Measurements from ENCODE around the gene PPL.
"Not testable (repeated sequence)": the region's sequence is repeated elsewhere in the genome, so short reads cannot be mapped to it uniquely, and the experiment has no call there.

The PPL gene

DNA sequence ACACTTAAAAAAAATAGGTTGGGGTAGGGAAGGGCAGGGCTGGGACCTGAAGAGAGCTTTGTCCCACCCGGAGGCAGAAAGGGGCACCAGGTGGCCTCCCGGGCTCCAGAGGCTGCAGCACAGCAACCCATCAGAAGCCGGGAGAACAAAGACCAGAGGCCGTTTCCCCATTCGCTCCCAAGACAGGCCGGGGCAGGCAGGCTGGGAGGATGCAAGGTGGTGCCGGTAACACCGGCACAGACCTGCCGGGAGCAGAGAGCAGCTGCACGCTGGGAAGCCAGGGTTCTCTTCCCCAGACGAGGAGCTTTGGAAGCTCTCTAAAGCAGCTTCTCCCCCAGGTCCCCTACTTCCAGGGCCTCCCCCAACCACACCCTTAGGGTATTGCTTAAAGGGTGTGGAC, 5.6 kb downstream of the PPL start:
- DNase-seq = no peak

DNA sequence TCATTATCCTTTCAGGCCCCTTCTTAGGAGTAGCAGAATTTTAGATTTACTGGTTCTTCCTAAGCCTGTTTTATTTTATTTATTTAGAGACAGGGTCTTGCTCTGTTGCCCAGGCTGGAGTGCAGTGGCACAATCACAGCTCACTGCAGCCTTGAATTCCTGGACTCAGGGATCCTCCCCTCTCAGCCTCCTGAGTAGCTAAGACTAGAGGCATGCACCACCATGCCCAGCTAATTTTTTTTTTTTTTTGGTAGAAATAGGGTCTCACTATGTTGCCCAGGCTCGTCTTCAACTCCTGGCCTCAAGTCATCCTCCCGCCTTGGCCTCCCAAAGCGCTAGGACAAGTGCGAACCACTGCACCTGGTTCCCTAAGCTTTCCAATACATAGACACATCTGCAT, 7.3 kb downstream of the PPL start:
- not testable (repeated sequence) for DNase-seq

DNA sequence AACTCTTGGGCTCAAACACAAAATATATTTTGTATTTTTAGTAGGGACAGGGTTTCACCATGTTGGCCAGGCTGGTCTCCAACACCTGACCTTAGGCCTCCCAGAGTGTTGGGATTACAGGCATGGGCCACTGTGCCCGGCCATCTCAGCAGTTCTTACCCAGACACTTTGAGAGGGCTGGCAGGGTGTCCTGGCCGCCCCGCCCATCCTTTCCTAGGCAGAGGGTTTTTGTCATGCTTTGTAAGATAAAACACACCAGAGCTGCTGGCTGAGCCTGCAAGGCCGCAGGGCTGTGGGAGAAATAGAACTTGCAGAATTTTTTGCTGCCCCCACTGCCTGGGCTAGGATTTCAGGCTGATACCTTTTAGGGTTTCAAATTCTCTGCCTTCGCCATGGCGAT, 8.7 kb downstream of the PPL start:
- DNase-seq = no peak

DNA sequence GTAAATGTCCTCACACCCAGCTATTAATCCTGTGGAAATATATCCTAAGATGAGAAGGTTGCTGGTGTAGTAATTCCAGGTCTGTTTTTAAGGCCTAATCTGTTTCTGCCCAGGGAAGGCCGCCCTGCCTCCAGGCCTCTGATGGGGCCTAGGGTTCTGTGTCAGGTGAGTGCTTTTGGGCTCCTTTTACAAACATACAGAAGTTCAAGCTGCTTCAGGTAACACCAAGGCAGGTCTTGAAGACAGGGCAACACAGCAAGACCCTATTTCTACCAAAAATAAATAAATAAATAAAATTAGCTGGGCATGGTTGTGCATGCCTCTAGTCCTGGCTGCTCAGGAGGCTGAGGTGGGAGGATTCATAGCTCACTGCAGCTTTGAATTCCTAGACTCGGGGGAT, 9.3 kb downstream of the PPL start:
- no peak for DNase-seq

DNA sequence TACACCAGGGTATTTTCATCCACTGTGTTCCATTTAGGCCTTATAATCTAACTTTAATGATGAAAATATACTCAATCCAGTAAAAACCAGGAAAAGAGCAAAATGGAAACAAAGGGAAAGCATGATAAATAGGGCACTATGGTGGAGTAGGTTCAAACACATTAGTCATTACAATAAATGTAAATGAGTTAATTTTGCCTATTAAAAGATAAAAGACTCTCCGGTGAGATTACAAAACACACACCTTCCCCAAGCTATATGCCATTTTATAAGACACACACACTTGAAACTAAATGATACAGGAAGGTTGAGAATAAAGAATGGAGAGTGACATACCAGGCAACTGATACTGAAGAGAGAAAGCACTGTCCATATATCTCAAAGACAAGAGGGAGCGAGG, 10.0 kb downstream of the PPL start:
- DNase-seq = no peak

DNA sequence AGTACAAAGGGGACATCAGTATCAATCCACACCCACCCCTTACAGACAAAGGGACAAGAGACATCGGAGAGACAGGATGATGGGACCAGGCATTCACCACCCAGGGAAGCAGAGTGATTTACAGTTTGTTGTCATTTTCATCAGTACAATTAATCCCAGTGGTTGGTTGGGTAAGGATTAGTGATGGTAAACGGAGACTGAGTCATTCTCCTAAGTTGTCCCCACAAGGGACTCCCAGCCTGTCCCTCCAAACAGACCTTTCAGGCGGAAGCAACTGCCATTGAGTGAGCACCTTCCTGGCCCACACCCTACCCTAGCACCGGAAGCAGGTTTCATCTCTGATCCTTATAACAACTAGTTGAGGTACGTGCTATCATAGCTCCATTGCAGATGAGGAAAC, 11.2 kb downstream of the PPL start:
- no peak for DNase-seq

DNA sequence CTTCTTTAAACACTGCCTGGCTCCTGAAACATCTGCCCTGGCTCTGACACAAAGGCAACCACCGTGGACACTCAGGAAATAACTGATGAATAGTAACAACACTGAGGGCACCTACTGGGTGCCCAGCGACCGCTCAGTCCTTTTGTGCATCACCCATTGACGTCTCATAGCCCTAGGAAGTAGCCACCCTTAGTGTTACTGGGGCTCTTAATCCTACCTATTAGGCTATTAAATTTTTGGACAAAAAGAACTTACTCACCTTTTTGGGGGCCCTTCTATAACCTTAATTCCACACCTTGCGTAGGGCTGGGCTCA, 11.7 kb downstream of the PPL start:
- no peak for DNase-seq

DNA sequence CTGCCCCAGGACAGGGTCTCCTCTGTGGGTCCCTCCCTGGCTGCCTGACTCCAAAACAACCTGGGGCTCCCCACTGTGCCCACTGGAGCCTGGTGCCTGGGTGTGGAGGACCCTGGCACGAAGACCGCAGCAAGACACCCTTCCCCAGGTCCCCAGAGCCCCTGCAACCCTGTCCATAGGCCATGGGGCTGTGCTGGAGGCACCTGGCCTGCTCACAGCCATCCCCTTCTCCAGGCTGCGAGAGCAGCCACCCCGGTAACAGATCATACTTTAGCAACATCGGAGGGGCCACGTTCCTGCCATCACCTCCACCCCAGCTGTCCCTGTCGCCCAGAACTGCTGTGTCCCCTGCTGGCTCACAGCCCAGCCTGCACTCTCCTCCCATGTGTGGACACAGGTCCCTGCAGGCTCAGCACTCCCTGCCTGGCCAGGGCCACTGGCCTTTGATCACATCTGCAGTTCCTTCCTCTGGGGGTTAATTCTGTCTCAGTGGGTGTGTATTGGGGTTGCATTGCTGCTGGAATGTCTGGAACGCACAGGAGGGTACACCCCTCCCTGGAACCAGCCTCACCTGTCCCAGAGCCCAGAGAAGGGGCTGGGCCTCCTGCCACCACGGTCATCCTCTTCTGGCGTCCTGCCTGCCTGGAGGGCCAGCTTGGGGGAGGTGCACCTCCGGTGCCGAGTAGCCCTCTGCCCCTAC, 12.2 kb downstream of the PPL start:
- DNase-seq = no peak

DNA sequence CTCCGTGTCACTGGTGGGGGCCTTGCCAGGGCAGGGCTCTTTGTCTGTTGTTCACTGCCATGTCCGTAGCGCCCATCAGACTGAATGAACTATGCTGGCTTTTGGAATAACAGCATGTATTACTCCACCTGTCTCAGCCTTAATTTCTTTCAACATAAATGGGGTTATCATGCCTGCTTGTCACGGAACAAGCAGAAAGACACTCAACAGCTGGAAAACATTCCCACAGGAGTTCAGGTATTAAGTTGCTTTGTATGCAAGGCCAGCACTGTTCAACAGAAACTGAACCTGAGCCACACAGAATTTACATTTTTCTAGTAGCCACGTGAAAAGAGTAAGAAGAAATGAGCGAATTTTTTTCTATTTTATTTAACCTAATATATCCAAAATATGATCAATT, 13.1 kb downstream of the PPL start:
- no peak for DNase-seq

DNA sequence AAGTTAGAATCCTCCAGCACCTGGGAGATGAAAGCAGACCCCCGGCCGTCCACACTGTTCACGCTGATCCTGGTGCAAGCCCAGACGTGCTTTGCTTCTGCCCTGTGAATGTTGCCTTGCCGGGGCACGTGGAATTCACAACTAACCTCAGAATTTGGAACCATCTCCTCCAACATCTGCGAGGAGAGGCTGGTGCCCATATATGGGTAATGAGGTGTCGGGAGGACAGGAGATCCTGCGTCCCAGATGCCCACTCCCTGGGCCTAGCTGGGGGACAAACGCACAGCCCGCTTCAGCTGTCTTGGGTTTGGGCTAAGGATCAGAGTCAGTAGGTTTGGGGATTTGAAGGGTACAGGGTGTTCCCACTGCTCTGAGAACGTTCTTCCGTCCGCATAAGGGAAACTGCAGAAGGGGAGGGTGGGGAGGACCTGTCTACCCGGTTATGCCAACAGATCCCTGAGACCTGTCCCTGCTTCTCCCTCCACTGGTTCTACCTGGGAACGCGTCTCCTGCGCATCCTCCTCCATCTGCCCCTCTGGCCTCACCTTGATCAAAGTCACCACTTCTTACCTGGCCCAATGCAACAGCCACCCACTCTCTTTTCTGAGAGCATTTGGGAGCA, 14.1 kb downstream of the PPL start:
- no peak for DNase-seq

DNA sequence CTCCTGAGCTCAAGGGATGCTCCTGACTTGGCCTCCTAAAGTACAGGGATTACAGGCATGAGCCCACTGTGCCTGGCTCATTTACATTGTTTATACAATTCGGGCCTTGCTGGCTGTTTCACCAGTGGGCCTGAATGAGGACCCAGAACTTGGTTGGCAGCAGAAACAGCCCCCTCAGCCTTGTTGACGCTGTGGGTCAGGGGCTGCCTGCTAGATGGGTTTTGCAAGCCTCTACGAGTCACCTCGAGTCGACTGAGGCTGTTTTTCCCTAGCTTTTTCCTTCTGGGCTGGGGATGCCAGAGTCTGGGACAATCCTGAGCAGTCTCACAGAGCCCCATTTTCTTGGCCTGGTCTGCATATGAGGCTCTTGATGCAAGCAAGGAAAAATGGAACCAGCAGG, 16.1 kb downstream of the PPL start:
- DNase-seq = no peak

DNA sequence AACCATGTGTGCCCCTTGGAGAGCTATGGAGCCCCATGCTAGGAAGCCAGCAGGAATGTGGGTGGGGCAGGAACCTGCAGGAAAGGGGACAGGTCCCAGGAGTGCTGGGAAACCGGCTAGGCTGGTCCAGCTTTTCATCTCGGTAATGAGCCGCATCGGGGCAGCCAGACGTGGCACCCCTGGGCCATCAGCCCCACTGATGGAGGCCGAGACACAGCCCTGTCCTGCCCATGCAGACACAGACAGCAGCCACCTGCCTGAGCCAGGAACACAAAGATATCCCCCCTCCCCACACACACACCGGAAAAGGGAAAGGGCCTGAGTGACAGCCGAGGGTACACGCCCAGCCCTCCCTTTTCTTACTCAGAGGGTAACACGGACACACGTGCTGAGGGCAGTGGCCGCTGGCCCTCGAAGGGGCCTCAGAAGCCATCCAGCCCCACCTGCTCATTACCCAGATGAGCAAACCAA, 18.1 kb downstream of the PPL start:
- peak; percentile 64 for DNase-seq

DNA sequence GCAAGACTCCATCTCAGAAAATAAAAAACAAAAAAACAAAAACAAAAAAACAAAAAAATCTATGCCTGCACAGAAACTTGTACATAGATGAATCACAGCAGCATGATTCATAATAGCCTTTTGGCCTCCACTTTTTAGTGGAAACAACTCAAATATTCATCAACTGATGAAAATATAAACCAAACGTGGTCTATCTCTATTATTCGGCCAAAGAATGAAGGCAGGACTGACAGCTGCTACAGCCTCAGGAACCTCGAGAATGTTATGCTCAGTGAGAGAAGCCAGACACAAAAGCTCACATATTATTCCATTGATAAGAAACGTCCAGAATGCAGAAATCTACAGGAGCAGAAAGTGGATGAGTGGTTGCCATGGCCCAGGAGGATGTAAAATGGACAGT, 19.8 kb downstream of the PPL start:
- DNase-seq = no peak

DNA sequence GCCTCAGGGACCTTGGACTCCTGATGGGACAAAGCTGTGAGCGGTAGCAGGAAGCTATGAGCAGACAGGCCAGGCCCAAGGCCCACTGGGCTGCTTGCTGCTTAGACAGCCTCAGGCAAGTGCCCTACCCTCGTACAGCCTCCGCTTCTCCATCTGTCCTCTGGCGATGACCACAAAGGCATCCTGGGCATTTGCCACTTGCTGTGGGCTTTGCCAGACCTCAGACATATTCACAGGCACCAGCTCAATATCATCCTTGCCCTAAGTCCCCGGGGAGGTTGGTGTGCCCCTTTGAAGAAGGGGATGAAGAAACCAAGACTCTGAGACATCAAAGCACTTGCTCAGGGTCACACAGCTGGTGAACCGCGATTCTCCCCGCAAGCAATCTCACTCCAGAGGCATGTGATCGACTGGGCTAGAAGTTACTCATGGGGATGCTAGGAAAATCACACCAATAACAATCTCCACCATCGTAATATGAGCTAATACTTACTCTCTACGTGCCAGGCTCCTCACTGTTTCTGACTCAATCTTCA, 21.7 kb downstream of the PPL start:
- no peak for DNase-seq

DNA sequence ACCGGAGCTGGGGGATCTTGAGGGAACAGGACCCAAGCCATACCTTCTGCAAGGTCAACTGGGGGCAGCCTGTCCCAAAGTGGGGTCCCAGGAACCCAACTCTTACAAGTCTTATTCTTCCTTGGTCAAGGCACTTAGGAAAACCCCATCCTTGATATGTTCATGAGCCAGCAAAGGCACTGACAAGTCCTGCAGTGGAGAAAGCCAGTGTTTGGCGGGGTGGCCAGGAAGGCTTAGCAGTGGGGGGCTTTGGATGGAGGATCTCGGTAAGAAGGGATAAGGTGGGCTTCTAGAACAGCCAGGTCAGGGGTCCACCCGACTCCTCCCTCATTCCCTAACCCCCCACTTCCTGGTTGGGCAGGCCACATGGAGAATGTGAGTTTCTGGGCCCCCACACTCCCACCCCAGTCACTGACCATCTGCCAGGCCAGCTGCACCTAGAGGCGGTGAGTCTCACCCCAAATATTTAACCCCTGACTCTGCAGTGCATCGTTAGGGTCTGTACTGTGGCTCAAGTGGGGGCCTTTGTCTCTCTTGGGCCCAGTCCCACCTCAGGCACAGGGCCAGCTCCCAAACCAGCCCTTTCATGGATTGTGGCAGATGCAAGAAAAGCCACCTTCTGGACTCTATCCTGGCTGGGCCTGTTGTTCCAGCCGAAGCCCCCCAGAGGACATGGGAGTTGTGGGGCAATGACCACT, 22.3 kb downstream of the PPL start:
- DNase-seq = no peak

DNA sequence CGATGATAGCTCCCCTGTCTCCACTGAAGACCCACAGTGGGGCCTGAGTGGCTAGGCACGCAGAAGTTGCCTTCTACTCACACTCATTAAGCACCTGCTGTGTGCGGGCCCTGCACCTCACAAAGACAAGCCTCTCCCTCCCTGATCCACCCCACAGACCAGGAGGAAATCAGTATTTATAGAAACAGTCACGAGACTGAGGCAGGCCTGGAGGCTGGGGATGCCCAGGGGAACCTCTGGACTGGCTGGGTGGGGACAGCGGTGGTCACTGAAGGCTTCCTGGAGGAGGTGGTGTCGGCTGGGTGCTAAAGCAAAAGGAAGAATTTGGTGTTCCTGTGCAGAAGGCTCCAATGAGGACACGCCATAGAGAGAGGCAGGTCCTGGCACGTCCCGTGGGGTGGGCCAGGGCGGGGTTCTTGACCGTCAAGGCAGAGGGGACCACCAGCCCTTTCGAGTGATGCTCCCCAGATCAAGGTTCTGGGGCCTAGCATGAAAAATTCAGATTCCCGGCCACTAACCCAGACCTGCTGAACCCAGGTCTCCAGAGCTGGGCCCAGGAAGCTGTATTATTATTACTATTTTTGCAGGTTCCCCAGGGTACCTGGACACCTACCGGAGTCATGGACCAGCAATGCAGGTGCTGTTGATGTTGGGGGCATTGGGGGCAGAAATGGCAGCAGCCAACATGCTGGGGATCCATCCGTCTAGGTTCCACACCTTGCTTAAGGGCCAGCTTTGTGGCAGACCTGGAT, 23.0 kb downstream of the PPL start:
- DNase-seq = no peak

DNA sequence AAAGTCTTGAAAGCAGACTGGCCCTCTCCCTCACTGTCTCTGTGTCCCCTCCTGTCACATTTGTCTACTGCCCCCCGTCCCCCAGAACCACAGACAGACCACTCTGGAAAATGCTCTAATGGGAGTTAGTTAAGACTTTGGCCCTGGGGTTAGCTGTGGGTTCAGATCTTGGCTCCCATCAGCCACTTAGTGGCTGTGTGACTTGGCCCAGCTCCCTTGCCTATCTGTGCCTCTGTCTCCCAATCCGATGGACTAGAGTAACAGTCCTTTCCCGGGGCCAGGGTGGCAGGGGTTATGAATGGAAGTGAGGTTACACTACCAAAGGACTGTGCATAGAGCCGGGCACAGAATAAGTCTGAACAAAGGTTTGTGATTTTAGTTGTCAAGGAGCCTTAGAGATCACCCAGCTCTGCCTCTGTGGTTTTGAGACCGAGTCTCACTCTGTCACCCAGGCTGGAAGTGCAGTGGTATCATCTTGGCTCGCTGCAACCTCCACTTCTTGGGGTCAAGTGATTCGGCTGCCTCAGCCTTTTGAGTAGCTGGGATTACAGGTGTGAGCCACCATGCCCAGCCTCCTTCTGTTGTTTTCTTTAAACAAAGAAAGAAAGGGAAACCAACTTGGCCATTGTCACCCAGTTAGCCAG, 23.7 kb downstream of the PPL start:
- no peak for DNase-seq

DNA sequence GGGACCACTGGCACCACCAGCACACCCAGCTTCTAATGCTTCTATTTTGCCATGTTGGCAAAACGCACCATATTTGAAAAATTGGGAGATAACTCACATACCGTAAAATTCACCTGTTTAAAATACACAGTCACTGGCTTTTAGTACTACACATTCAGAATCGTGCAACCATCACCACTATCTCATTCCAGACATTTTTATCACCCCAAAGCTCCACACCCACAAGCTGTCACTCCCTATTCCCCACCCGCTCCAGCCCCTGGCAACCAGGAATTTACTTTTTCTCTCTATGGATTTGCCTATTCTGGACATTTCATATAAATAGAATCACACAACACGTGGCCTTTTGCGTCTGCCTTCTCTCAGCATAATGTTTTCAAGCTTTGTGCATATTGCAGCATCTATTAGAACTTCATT, 25.0 kb downstream of the PPL start:
- DNase-seq = no peak

DNA sequence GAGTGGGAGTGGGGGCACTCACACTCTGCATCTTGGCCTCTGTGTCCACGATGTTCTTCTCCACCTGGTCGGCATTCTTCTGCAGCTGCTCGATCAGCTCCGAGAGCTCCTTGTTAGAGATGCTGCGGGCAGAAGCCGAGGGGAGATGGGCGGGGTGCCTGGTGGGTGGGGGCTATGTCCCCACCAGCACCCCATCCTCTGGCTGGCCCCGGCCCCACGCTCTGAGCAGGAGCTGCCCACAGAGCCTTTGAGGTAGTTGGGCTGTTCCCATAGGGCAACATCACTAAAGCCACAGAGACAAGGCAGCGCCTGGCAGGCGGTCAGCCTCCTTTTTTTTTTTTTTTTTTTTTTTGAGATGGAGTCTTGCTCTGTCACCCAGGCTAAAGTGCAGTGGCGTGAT, 26.1 kb downstream of the PPL start:
- no peak for DNase-seq

DNA sequence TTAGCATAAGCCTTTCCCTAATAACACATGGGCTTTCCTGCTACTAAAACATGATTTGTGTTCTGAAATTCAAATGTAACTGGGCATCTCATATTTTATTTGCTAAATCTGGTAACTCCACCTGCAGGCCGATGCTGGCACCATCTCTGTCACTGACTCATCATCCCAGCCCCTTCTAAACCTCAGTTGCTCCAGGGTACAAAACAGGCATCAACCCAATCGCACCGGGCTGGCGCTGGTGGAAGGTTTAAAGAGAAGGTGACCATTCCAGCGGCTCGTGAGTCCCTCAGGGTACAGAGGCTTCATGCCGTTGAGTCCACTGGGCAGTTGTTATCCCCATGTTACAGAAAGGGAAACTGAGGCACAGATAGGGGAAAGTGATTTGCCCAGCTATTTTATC, 27.1 kb downstream of the PPL start:
- DNase-seq = no peak

DNA sequence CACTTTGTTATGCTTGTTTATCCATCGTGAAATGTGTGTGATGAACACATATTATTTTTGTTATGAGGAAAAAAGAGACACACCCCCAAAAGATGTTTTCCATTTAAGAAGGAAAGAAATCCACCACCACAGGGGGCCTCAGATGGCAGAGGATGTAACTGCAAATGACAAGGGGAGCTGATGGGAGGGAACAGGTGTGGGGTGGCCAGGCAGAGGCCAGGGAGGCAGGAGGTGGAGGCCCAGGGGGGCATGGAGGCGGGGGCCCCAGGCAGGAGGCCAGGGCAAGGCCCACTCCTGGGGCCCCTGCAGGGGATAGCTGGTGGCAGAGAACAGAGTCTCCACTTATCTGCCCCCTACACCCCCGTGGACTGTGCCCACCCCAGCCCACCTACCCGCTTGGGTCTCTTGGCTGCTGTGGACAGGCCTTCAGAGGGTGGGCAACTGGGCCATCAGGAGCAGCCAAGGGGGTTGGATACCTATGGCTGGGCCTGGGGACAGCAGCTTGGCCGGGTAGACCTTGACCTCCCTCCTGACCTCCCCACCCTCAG, 28.0 kb downstream of the PPL start:
- no peak for DNase-seq

DNA sequence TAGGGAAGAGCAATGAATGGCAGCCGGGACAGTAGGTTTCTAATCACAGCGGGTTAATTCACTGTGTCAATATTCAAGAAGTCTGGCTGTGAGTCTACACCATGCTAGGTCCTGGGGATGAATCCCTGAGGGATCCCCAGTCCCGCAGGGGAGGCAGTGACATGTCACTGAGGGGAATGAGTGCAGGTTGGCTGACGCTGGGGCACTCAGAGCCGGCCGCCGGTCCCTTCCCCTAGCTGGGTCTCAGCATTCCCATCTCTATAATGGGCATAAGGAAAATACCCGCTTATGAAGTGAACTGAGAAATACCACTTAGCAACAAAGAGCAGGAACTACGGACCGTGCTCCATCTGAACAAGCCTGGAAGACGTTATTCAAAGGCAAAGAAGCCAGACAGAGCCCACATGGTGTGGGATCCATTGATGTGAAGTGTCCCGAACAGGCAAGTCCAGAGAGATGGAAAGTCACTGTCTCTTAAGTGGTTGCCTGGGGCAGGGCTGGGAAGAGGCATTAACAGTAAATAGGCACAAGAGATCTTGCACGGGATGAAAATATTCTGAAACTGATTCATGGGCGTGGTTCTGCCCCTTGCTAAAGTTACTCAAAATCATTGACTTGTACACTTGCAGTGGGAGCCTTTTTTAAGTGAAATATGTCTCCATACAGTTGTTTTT, 31.9 kb downstream of the PPL start:
- no peak for DNase-seq

All from NCI-H510A (cell line).